SJCRH30 (cell line): Measurements from ENCODE around the gene PIAS2. TPM values are rescaled to one million over a fixed set of nuclear protein-coding genes. Genes with fewer than 3 reads are reported as not detected.
A peak's percentile ranks its signal among the peaks of the same experiment; 100 is the strongest.

Experiments used
- DNase-seq, 2 experiments: peaks; one replicate each; pipeline ENCODE4 v3.0.0-alpha.2; 2015 to 2020
- H3K27ac ChIP-seq: fragments of 250-450 bp; sonication (Bioruptor Pico); 2 replicates; pipeline ENCODE4 v1.5.1; 2020; ENCODE audit warnings: mild to moderate bottlenecking, moderate library complexity
- H3K27me3 ChIP-seq: fragments of 250-450 bp; sonication (Bioruptor Pico); 2 replicates; pipeline ENCODE4 v1.5.1; 2020; ENCODE audit warnings: mild to moderate bottlenecking, moderate library complexity
- H3K36me3 ChIP-seq: fragments of 250-450 bp; sonication (Bioruptor Pico); 2 replicates; pipeline ENCODE4 v1.5.1; 2020; ENCODE audit warnings: mild to moderate bottlenecking, moderate library complexity
- H3K4me1 ChIP-seq: fragments of 250-450 bp; sonication (Bioruptor Pico); 2 replicates; pipeline ENCODE4 v1.5.1; 2020; ENCODE audit warnings: mild to moderate bottlenecking, moderate library complexity
- H3K4me3 ChIP-seq: fragments of 250-450 bp; sonication (Bioruptor Pico); 2 replicates; pipeline ENCODE4 v1.5.1; 2020; ENCODE audit warnings: mild to moderate bottlenecking, moderate library complexity
- H3K9me3 ChIP-seq: fragments of 250-450 bp; sonication (Bioruptor Pico); replicated peaks from 2 replicates; pipeline ENCODE4 v1.5.1; 2020; ENCODE audit warnings: mild to moderate bottlenecking, moderate library complexity
- total RNA-seq: library from RNA; depleted of rRNA; stranded (reverse); fragments of >200 nt; shearing (Covaris generic); gene quantifications from 2 replicates; pipeline ENCODE4 v1.2.3, GENCODE V29; 2014

The PIAS2 gene
- total RNA-seq, 1 experiment from 2014 or later = 35.8 TPM

- no peak overlapping the region for H3K4me3 ChIP-seq
- peaks cover 3% of the 10 kb centered on the region; the same call in 1 of the 2 replicates for H3K4me1 ChIP-seq
- DNase-seq = no peak
- no peak overlapping the region for H3K27ac ChIP-seq
- no peaks in the 10 kb centered on the region for H3K27me3 ChIP-seq
- H3K9me3 ChIP-seq = no peaks in the 10 kb centered on the region
- H3K36me3 ChIP-seq = no peaks in the 10 kb centered on the region
Measured at GRCh38 chr18:46920067-46920466, 2.8 kb upstream of the PIAS2 start.

GRCh38 chr18:46917803-46918600 lies 695 bp upstream of the PIAS2 start:
- Histone ChIP-seq H3K27ac (peak overlapping the region; percentile 85), H3K4me1 (peaks cover 3% of the 10 kb centered on the region; the same call in 1 of the 2 replicates), H3K9me3 (no peaks in the 10 kb centered on the region), H3K4me3 (peak overlapping the region; percentile 88), H3K27me3 (no peaks in the 10 kb centered on the region), H3K36me3 (no peaks in the 10 kb centered on the region)
- peak; percentile 35 to 58 for DNase-seq

DNA sequence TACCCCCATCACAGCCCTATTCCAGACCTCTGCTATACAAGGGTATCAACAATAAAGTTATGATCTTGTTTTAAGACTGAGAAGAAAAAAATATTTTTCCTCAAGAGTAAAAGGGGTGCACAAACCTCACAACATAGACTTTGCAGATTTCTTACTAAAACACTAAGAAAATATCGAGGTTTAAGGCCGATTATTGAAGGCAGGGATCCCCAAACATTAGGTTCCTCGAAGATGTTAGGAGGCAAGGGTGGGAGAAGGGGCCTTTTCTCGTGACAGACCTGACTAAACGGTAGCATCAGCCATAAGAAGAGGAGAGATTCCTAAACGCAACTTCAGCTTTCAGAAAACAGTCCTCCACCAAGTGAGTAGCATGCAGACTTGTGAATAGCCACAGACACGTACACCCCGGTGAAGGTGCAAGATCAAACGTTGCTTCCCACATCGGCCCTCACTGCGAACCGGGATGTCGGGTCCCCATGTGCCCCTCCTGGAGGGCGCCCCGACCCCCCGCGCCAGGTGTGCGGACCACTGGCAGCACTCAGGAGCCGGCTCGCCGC lies 678 bp downstream of the PIAS2 start:
- peak overlapping the region; percentile 88 for H3K4me3 ChIP-seq
- H3K36me3 ChIP-seq = no peaks in the 10 kb centered on the region
- H3K27ac ChIP-seq = peak overlapping the region; percentile 74
- peaks cover 3% of the 10 kb centered on the region; the same call in 1 of the 2 replicates for H3K4me1 ChIP-seq
- H3K27me3 ChIP-seq = no peaks in the 10 kb centered on the region
- H3K9me3 ChIP-seq = no peaks in the 10 kb centered on the region
- DNase-seq = peak; percentile 10 to 40

GRCh38 chr18:46915800-46916550 lies 1.3 kb downstream of the PIAS2 start:
- DNase-seq = peak in 1 of 2 experiments; percentile 11
- Histone ChIP-seq H3K27me3 (no peaks in the 10 kb centered on the region), H3K9me3 (no peaks in the 10 kb centered on the region), H3K36me3 (no peaks in the 10 kb centered on the region), H3K4me3 (peak overlapping the region; percentile 88), H3K27ac (peak overlapping the region; percentile 74), H3K4me1 (peaks cover 3% of the 10 kb centered on the region; the same call in 1 of the 2 replicates)

GRCh38 chr18:46910856-46911255 lies 6.5 kb downstream of the PIAS2 start:
- no peak overlapping the region for H3K4me3 ChIP-seq
- H3K9me3 ChIP-seq = no peaks in the 10 kb centered on the region
- H3K27ac ChIP-seq = no peak overlapping the region
- H3K4me1 ChIP-seq = no peaks in the 10 kb centered on the region; the same call in 1 of the 2 replicates
- no peak for DNase-seq
- H3K36me3 ChIP-seq = 0 out of 2 replicates have a peak, but pooled peaks cover 2% of the 10 kb centered on the region
- no peaks in the 10 kb centered on the region for H3K27me3 ChIP-seq

DNA sequence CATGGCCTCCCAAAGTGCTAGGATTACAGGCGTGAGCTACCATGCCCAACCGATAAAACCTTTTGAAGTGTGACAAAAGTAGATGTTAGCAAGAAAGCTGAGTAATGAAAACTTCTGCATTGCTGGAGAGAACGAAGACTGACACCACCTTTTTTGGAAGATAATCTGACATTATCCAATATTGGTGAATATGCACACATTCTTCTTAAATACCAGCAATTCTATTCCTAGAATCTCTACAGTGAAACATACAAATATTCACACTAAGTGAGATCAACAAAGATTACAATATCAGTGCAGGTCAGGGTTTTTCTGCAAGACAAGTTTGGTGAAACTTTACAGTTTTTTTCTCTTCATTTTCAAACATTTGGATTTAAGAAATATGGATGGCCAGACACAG lies 7.8 kb downstream of the PIAS2 start:
- H3K4me1 ChIP-seq = no peaks in the 10 kb centered on the region
- DNase-seq = no peak
- H3K27me3 ChIP-seq = no peaks in the 10 kb centered on the region
- 0 out of 2 replicates have a peak, but pooled peaks cover 2% of the 10 kb centered on the region for H3K36me3 ChIP-seq
- H3K4me3 ChIP-seq = no peak overlapping the region
- no peak overlapping the region for H3K27ac ChIP-seq
- H3K9me3 ChIP-seq = no peaks in the 10 kb centered on the region

DNA sequence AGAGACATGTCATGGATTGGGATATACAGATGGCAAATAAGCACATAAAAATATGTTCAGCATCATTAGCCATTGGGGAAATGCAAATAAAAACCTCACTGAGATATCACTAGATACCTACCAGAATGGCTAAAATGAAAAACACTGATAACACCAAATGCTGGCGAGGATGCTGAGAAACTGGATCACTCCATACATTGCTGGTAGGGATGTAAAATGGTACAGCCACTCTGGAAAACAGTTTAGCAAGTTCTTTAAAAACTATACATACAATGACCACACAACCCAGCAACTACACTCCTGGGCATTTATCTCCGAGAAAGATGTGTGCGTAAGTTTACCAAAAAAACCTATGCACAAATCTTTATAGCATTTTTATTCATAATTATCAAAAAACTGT lies 13.9 kb downstream of the PIAS2 start:
- Histone ChIP-seq H3K27ac (no peak overlapping the region), H3K4me3 (no peak overlapping the region), H3K36me3 (no peaks in the 10 kb centered on the region), H3K4me1 (no peaks in the 10 kb centered on the region), H3K9me3 (no peaks in the 10 kb centered on the region), H3K27me3 (no peaks in the 10 kb centered on the region)
- DNase-seq = no peak

DNA sequence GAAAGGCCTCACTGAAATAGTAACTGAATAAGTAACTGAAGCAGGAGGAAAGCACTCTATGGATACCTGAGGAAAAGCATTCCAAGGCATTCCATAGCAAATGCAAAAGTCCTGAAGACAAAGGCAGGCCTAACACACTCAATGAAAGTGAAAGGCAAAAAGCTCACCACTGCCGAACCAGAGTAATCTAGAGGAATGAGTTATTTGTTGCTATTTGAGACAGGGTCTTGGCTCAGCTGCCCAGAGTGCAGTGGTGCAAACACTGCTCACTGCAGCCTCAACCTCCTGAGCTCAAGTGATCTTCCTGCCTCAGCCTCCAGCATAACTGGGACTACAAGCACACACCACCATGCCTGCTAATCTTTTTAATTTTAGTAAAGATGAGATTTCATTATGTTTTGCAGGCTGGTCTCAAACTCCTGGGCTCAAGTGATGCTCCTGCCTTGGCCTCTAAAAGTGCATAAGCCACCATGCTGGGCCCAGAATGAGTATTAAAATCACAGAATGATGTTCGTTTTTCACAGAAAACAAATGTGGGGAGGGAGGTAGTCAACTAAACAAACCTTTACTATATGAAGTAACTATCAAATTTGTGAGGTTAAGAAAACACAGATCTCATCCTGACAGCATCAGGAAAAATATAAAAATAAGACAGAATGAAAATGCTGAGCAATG lies 17.9 kb downstream of the PIAS2 start:
- H3K9me3 ChIP-seq = no peaks in the 10 kb centered on the region
- H3K36me3 ChIP-seq = no peaks in the 10 kb centered on the region
- DNase-seq = no peak
- H3K27ac ChIP-seq = no peak overlapping the region
- no peak overlapping the region for H3K4me3 ChIP-seq
- H3K27me3 ChIP-seq = no peaks in the 10 kb centered on the region
- H3K4me1 ChIP-seq = no peaks in the 10 kb centered on the region

DNA sequence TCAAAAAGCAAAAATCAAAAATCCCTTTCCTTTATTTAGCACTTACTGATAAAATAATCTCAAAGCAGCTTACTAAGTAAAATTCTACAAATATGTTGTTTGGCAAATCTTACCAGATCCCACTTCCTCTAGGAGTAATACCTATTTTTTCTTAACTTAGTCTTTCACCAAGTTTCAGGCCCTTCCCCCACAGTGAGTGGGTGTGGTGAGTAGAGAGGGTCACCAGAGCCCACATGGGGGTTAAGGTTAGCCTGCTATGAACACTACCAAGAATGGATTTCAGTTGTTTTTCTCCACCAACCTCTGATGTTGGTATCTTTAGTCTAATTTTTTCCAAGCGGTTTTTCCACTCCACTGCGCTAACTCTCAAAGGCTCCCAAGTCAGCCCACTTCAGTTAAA lies 23.2 kb downstream of the PIAS2 start:
- H3K27ac ChIP-seq = no peak overlapping the region
- DNase-seq = no peak
- no peak overlapping the region for H3K4me3 ChIP-seq
- no peaks in the 10 kb centered on the region for H3K9me3 ChIP-seq
- no peaks in the 10 kb centered on the region for H3K27me3 ChIP-seq
- no peaks in the 10 kb centered on the region for H3K4me1 ChIP-seq
- H3K36me3 ChIP-seq = peaks cover 11% of the 10 kb centered on the region

- Histone ChIP-seq H3K27me3 (no peaks in the 10 kb centered on the region), H3K4me1 (no peaks in the 10 kb centered on the region), H3K27ac (no peak overlapping the region), H3K36me3 (peaks cover 17% of the 10 kb centered on the region), H3K4me3 (no peak overlapping the region), H3K9me3 (no peaks in the 10 kb centered on the region; the same call in 1 of the 2 replicates)
- no peak for DNase-seq
Measured at GRCh38 chr18:46893360-46893759, 23.9 kb downstream of the PIAS2 start.

DNA sequence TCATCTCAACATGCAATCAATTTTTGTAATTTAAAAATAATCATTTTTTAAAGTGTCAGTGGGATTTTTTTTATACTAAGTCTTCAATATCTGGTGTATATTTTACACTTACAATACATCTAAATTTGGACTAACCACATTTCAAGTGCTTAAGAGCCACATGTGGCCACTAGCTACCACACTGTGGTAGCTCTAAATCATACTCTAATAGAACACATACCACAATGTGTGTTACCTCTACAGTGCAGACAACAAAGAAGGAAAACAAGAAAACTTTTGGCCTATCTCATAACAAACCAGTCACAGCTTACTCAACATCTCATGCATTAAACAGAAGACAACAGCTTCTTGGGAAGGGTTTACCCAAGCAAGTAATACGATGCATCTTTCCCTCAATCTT lies 24.5 kb downstream of the PIAS2 start:
- Histone ChIP-seq H3K9me3 (no peaks in the 10 kb centered on the region; the same call in 1 of the 2 replicates), H3K4me1 (no peaks in the 10 kb centered on the region), H3K36me3 (peaks cover 18% of the 10 kb centered on the region), H3K27me3 (no peaks in the 10 kb centered on the region), H3K4me3 (no peak overlapping the region), H3K27ac (no peak overlapping the region)
- no peak for DNase-seq

DNA sequence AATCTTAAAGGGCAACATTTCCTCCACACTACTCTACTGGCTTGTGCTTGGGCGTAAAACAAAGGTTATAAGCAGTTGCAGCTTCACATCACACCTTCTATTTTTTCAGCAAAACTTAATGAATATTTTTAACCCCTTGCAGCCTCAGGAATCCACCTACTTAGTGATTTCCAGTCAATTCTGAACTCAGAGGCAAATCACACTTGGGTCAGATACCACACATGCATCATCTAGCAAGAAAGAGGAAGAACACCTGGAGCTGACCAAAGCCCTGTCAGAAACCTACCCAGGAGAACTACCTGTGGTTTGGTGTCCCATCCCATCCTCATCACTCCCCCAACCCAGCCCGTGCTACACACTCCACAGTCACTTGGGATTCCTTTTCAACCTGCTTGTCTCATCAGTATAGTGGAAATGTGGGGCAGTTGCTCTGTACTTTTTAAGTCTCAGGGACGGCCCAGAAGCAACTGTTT lies 25.5 kb downstream of the PIAS2 start:
- no peak overlapping the region for H3K27ac ChIP-seq
- peaks cover 18% of the 10 kb centered on the region for H3K36me3 ChIP-seq
- no peaks in the 10 kb centered on the region for H3K27me3 ChIP-seq
- no peak overlapping the region for H3K4me3 ChIP-seq
- DNase-seq = no peak
- no peaks in the 10 kb centered on the region; the same call in 1 of the 2 replicates for H3K9me3 ChIP-seq
- no peaks in the 10 kb centered on the region for H3K4me1 ChIP-seq

GRCh38 chr18:46888965-46889364 lies 28.3 kb downstream of the PIAS2 start:
- Histone ChIP-seq H3K36me3 (peaks cover 18% of the 10 kb centered on the region), H3K27ac (no peak overlapping the region), H3K4me1 (no peaks in the 10 kb centered on the region), H3K27me3 (no peaks in the 10 kb centered on the region), H3K4me3 (no peak overlapping the region), H3K9me3 (no peaks in the 10 kb centered on the region; the same call in 1 of the 2 replicates)
- no peak for DNase-seq

DNA sequence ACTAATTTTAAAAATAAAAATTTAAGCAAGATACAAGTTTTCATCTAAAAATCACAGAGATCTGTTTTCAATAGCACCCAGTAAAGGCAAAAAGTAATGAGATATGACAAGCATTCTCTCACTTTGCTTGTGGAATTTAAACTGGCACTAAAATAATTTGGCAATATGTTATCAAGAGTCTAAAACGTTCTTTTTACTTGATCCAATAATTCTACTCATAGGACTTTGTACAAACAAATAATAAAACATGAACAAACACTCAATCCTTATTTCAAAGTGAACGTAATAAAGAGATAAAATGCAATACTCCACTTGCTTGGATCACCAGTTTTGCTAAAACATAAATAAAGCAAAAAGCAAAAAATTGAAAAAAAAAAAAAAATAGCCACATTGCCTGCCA lies 30.4 kb downstream of the PIAS2 start:
- no peak for DNase-seq
- Histone ChIP-seq H3K9me3 (no peaks in the 10 kb centered on the region; the same call in 1 of the 2 replicates), H3K4me3 (no peak overlapping the region), H3K27me3 (no peaks in the 10 kb centered on the region), H3K36me3 (peaks cover 18% of the 10 kb centered on the region), H3K27ac (no peak overlapping the region), H3K4me1 (no peaks in the 10 kb centered on the region)
